ENCODE data around the gene CCNL1. TPM values are rescaled to one million over a fixed set of nuclear protein-coding genes. Genes with fewer than 3 reads are reported as not detected.

Gene CCNL1
- total RNA-seq, 3 donors from 2014 or later (not counting 1 experiment from before 2014, with no cell fraction given), result 1,104 to 1,331 (median 1,220) TPM

- H3K4me3 Mint-ChIP-seq, result peak overlapping the region; percentile 80
- intact Hi-C loops (cut with micrococcal nuclease), result no loop called here
- peaks cover 9 to 10% of the 10 kb centered on the region in 2 donors for H3K27me3 Mint-ChIP-seq (ENCODE audit: low read depth in 2 of 2)
- H3K9me3 ChIP-seq (ENCODE audit: control insufficient read depth, insufficient read depth, low read length), result no peaks in the 10 kb centered on the region
- no peaks in the 10 kb centered on the region for H3K36me3 Mint-ChIP-seq
- peaks cover 21% of the 10 kb centered on the region in 2 donors for H3K4me1 Mint-ChIP-seq
- H3K27me3 ChIP-seq (ENCODE audit: control insufficient read depth, insufficient read depth, low read length), result no peaks in the 10 kb centered on the region
- H3K36me3 ChIP-seq (ENCODE audit: control insufficient read depth, insufficient read depth, low read length), result no peaks in the 10 kb centered on the region
- H3K27ac Mint-ChIP-seq, result peak overlapping the region; percentile 44 to 100
- no peak for DNase-seq
- H3K27ac ChIP-seq (ENCODE audit: low read length), result no peak overlapping the region
- no peak for TF ChIP-seq CTCF (IDR thresholded peaks at IDR 0.05)
- WGBS (ENCODE audit: insufficient coverage), result 93% methylated on average over 4 of the region's 4 CpGs
- H3K4me1 ChIP-seq (ENCODE audit: control insufficient read depth, insufficient read depth, low read length), result peaks cover 14% of the 10 kb centered on the region
- no peak overlapping the region for H3K4me3 ChIP-seq (ENCODE audit: low read length)
- ATAC-seq, result no peak
- H3K9me3 Mint-ChIP-seq, result no peaks in the 10 kb centered on the region
Observed at GRCh38 chr3:157172746-157173145, 12.8 kb upstream of the CCNL1 start.

- H3K9me3 ChIP-seq (ENCODE audit: control insufficient read depth, insufficient read depth, low read length), result no peaks in the 10 kb centered on the region
- ATAC-seq (no peak), DNase-seq (no peak)
- H3K27me3 ChIP-seq (ENCODE audit: control insufficient read depth, insufficient read depth, low read length), result no peaks in the 10 kb centered on the region
- Mint-ChIP-seq H3K27me3 (ENCODE audit: low read depth in 2 of 2) (peaks cover 9 to 10% of the 10 kb centered on the region in 2 donors), H3K4me1 (peaks cover 9 to 15% of the 10 kb centered on the region in 2 donors), H3K4me3 (no peak overlapping the region), H3K9me3 (no peaks in the 10 kb centered on the region), H3K27ac (no peak overlapping the region), H3K36me3 (no peaks in the 10 kb centered on the region)
- 57% methylated on average over 1 of the region's 3 CpGs for WGBS (ENCODE audit: insufficient coverage)
- no peak for TF ChIP-seq CTCF (IDR thresholded peaks at IDR 0.05)
- H3K4me1 ChIP-seq (ENCODE audit: control insufficient read depth, insufficient read depth, low read length), result peaks cover 10% of the 10 kb centered on the region
- no peak overlapping the region for H3K27ac ChIP-seq (ENCODE audit: low read length)
- H3K36me3 ChIP-seq (ENCODE audit: control insufficient read depth, insufficient read depth, low read length), result no peaks in the 10 kb centered on the region
- intact Hi-C loops (cut with micrococcal nuclease), result no loop called here
- H3K4me3 ChIP-seq (ENCODE audit: low read length), result no peak overlapping the region
Observed at GRCh38 chr3:157170861-157171260, 10.9 kb upstream of the CCNL1 start.

GRCh38 chr3:157167371-157168042 is 7.6 kb upstream of the CCNL1 start:
- Mint-ChIP-seq H3K27me3 (ENCODE audit: low read depth in 2 of 2) (peaks cover 4 to 8% of the 10 kb centered on the region in 2 donors), H3K36me3 (no peaks in the 10 kb centered on the region), H3K4me3 (no peak overlapping the region), H3K4me1 (no peaks in the 10 kb centered on the region), H3K9me3 (no peaks in the 10 kb centered on the region), H3K27ac (no peak overlapping the region)
- Histone ChIP-seq H3K27ac (ENCODE audit: low read length) (no peak overlapping the region), H3K36me3 (ENCODE audit: control insufficient read depth, insufficient read depth, low read length) (no peaks in the 10 kb centered on the region), H3K4me1 (ENCODE audit: control insufficient read depth, insufficient read depth, low read length) (no peaks in the 10 kb centered on the region), H3K9me3 (ENCODE audit: control insufficient read depth, insufficient read depth, low read length) (no peaks in the 10 kb centered on the region), H3K27me3 (ENCODE audit: control insufficient read depth, insufficient read depth, low read length) (no peaks in the 10 kb centered on the region), H3K4me3 (ENCODE audit: low read length) (no peak overlapping the region)
- TF ChIP-seq CTCF (IDR thresholded peaks at IDR 0.05), result no peak
- intact Hi-C loops (cut with micrococcal nuclease), result no loop called here
- 88% methylated on average over 4 of the region's 5 CpGs for WGBS (ENCODE audit: insufficient coverage)
- DNase-seq (no peak), ATAC-seq (no peak)

GRCh38 chr3:157166561-157166960 is 6.6 kb upstream of the CCNL1 start:
- ATAC-seq, result no peak
- no peaks in the 10 kb centered on the region for H3K9me3 ChIP-seq (ENCODE audit: control insufficient read depth, insufficient read depth, low read length)
- TF ChIP-seq CTCF (IDR thresholded peaks at IDR 0.05), result no peak
- no peaks in the 10 kb centered on the region for H3K36me3 Mint-ChIP-seq
- no peak overlapping the region for H3K27ac ChIP-seq (ENCODE audit: low read length)
- no peak for DNase-seq
- peaks cover 2% of the 10 kb centered on the region for H3K4me1 ChIP-seq (ENCODE audit: control insufficient read depth, insufficient read depth, low read length)
- H3K4me3 ChIP-seq (ENCODE audit: low read length), result no peak overlapping the region
- peaks cover 0 to 5% of the 10 kb centered on the region in 2 donors for H3K27me3 Mint-ChIP-seq (ENCODE audit: low read depth in 2 of 2)
- 84% methylated on average over 2 of the region's 2 CpGs for WGBS (ENCODE audit: insufficient coverage)
- no peaks in the 10 kb centered on the region for H3K27me3 ChIP-seq (ENCODE audit: control insufficient read depth, insufficient read depth, low read length)
- H3K36me3 ChIP-seq (ENCODE audit: control insufficient read depth, insufficient read depth, low read length), result no peaks in the 10 kb centered on the region
- intact Hi-C loops (cut with micrococcal nuclease), result no loop called here
- H3K4me3 Mint-ChIP-seq, result no peak overlapping the region
- H3K9me3 Mint-ChIP-seq, result no peaks in the 10 kb centered on the region
- H3K4me1 Mint-ChIP-seq, result peaks cover under 1 to 1% of the 10 kb centered on the region in 2 donors
- no peak overlapping the region for H3K27ac Mint-ChIP-seq

Measured in natural killer cell (primary cell).